GM23248 (cell line): ENCODE data around the gene GPR173.

Source experiments
- EZH2 ChIP-seq: fragments of 200-600 bp; sonication (generic); IDR thresholded peaks from 2 replicates; pipeline ENCODE4 v1.6.1; 2018; ENCODE audit warnings: antibody characterized with exemption, mild to moderate bottlenecking; ENCODE audit not compliant: insufficient read depth, poor library complexity, severe bottlenecking
- EZH2phosphoT487 ChIP-seq: fragments of 200-600 bp; sonication (generic); IDR thresholded peaks from 2 replicates; pipeline ENCODE4 v1.6.1; 2018; ENCODE audit warnings: antibody characterized with exemption, moderate library complexity, mild to moderate bottlenecking, low read depth; ENCODE audit not compliant: insufficient read depth

GRCh38 chrX:53028678-53029077 is 19.9 kb upstream of the GPR173 start:
- no peak for TF ChIP-seq EZH2
- no peak for TF ChIP-seq EZH2phosphoT487
